GM21381 (cell line): ENCODE results near the gene AAK1.

Experiments
- ATAC-seq: cut with Tn5 transposase; IDR thresholded peaks from one replicate; pipeline ENCODE4 v1.9.1; 2021; ENCODE audit warnings: mild to moderate bottlenecking, moderate library complexity; ENCODE audit not compliant: unreplicated experiment

The AAK1 gene

DNA sequence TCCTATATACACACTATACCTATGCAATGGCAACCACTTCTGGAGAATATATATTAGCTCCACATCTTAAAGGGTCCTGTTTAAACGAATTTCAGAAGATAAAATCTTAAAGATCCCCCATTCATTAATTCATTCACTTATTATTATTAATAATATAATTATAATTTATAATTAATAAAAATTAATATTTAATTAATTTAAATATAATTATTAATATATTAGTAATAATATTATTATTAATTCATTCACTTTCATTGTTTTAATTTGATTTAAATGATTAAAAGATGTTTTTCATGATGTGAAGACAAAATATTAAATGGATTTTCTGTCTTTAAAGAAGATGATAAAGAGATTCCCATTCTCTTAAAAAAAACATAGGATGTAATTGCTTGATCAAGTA, 227.4 kb downstream of the AAK1 start:
- no peak for ATAC-seq
